GM21447 (cell line): ENCODE data around the gene PDGFD.

Source experiments
- ATAC-seq: cut with Tn5 transposase; IDR thresholded peaks from one replicate; pipeline ENCODE4 v1.9.1; 2021; ENCODE audit not compliant: unreplicated experiment

The PDGFD gene

GRCh38 chr11:104146421-104146820, 17.5 kb downstream of the PDGFD start:
- ATAC-seq: no peak

- ATAC-seq: no peak
Observed at GRCh38 chr11:104145062-104145461, 18.9 kb downstream of the PDGFD start.

- ATAC-seq: no peak
Observed at GRCh38 chr11:104142698-104143097, 21.2 kb downstream of the PDGFD start.

- ATAC-seq: no peak
Observed at GRCh38 chr11:104136861-104137260, 27.1 kb downstream of the PDGFD start.

- no peak for ATAC-seq
Observed at GRCh38 chr11:104134745-104135144, 29.2 kb downstream of the PDGFD start.

GRCh38 chr11:104130161-104130560, 33.8 kb downstream of the PDGFD start:
- no peak for ATAC-seq

- ATAC-seq: no peak
Observed at GRCh38 chr11:104129145-104129544, 34.8 kb downstream of the PDGFD start.

- ATAC-seq: no peak
Observed at GRCh38 chr11:104127828-104128227, 36.1 kb downstream of the PDGFD start.

- no peak for ATAC-seq
Observed at GRCh38 chr11:104126464-104126863, 37.5 kb downstream of the PDGFD start.

- ATAC-seq: peak; percentile 69
Observed at GRCh38 chr11:104124979-104125378, 39.0 kb downstream of the PDGFD start.

- no peak for ATAC-seq
Observed at GRCh38 chr11:104122836-104123235, 41.1 kb downstream of the PDGFD start.

- no peak for ATAC-seq
Observed at GRCh38 chr11:104122011-104122635, 41.8 kb downstream of the PDGFD start.

GRCh38 chr11:104120493-104121137, 43.3 kb downstream of the PDGFD start:
- no peak for ATAC-seq

GRCh38 chr11:104118105-104118744, 45.7 kb downstream of the PDGFD start:
- no peak for ATAC-seq

GRCh38 chr11:104113541-104113940, 50.4 kb downstream of the PDGFD start:
- ATAC-seq: no peak

- no peak for ATAC-seq
Observed at GRCh38 chr11:104106136-104106754, 57.7 kb downstream of the PDGFD start.

GRCh38 chr11:104105155-104105554, 58.8 kb downstream of the PDGFD start:
- ATAC-seq: no peak

- ATAC-seq: no peak
Observed at GRCh38 chr11:104104664-104105063, 59.3 kb downstream of the PDGFD start.

GRCh38 chr11:104104201-104104600, 59.7 kb downstream of the PDGFD start:
- ATAC-seq: no peak

- ATAC-seq: no peak
Observed at GRCh38 chr11:104098555-104098954, 65.4 kb downstream of the PDGFD start.

- ATAC-seq: no peak
Observed at GRCh38 chr11:104098132-104098531, 65.8 kb downstream of the PDGFD start.

GRCh38 chr11:104096900-104097299, 67.0 kb downstream of the PDGFD start:
- ATAC-seq: no peak
